ENCODE results near the gene AFF3. TPM values are rescaled to one million over a fixed set of nuclear protein-coding genes. Genes with fewer than 3 reads are reported as not detected.
A peak's percentile ranks its signal among the peaks of the same experiment; 100 is the strongest.

The AFF3 gene
- total and polyA plus RNA-seq, 12 donors, result 0.39 to 16.9 (median 7.0) TPM

- intact Hi-C loops (cut with DNase I), result loop anchor here in 4 of 10 donors (5.0 to 10.0 kb wide), 3 partner anchors 175 to 515 kb away; no protein-coding TSS in a partner anchor
- peaks cover 0 to 40% (median 20%) of the 10 kb centered on the region in 9 donors for H3K4me1 ChIP-seq
- no peak for DNase-seq
- WGBS, 2 donors, result 56 to 58% methylated on average over 7 of the region's 7 CpGs
- H3K27me3 ChIP-seq, result no peaks in the 10 kb centered on the region
- H3K9me3 ChIP-seq, result no peaks in the 10 kb centered on the region
- no peaks in the 10 kb centered on the region for H3K36me3 ChIP-seq
- TF ChIP-seq CTCF (IDR thresholded peaks at IDR 0.05), result no peak
- no peak overlapping the region for H3K4me3 ChIP-seq
- H3K27ac ChIP-seq, result peak overlapping the region in 5 of 10 donors; percentile 20 to 64 (median 39)
- ATAC-seq, result peak; percentile 67 to 89 (median 79)
Measured at GRCh38 chr2:99729104-99730025, 413.0 kb downstream of the AFF3 start.

- no peaks in the 10 kb centered on the region for H3K27me3 ChIP-seq
- no peak for TF ChIP-seq CTCF (IDR thresholded peaks at IDR 0.05)
- 57 to 61% methylated on average over 4 of the region's 4 CpGs for WGBS, 2 donors
- ATAC-seq (peak in 7 of 8 donors; percentile 15 to 60 (median 29)), DNase-seq (no peak)
- H3K9me3 ChIP-seq, result peaks cover 0 to 5% (median 0%) of the 10 kb centered on the region in 11 donors
- H3K4me3 ChIP-seq, result no peak overlapping the region
- peaks cover 0 to 40% (median 20%) of the 10 kb centered on the region in 9 donors for H3K4me1 ChIP-seq
- no peaks in the 10 kb centered on the region for H3K36me3 ChIP-seq
- intact Hi-C loops (cut with DNase I), result loop anchor here in 4 of 10 donors (5.0 to 10.0 kb wide), 3 partner anchors 173 to 517 kb away; no protein-coding TSS in a partner anchor
- peak overlapping the region in 5 of 10 donors; percentile 1 to 64 (median 39) for H3K27ac ChIP-seq
Measured at GRCh38 chr2:99728166-99728565, 414.2 kb downstream of the AFF3 start.

GRCh38 chr2:99727199-99727598 is 415.2 kb downstream of the AFF3 start:
- no peak for ATAC-seq
- H3K36me3 ChIP-seq, result no peaks in the 10 kb centered on the region
- H3K27ac ChIP-seq, result peak overlapping the region in 1 of 10 donors; percentile 64
- peaks cover 0 to 40% (median 20%) of the 10 kb centered on the region in 9 donors for H3K4me1 ChIP-seq
- H3K9me3 ChIP-seq, result peaks cover 0 to 15% (median 5%) of the 10 kb centered on the region in 11 donors
- DNase-seq, result no peak
- H3K27me3 ChIP-seq, result no peaks in the 10 kb centered on the region
- peak overlapping the region in 2 of 10 donors; percentile 3 to 28 for H3K4me3 ChIP-seq
- no peak for TF ChIP-seq CTCF (IDR thresholded peaks at IDR 0.05)
- 58 to 71% methylated on average over 1 of the region's 1 CpG for WGBS, 2 donors
- intact Hi-C loops (cut with DNase I), result loop anchor here in 4 of 10 donors (5.0 to 10.0 kb wide), 3 partner anchors 172 to 518 kb away; no protein-coding TSS in a partner anchor

GRCh38 chr2:99726691-99727090 is 415.7 kb downstream of the AFF3 start:
- H3K27ac ChIP-seq, result peak overlapping the region in 1 of 10 donors; percentile 36
- 48 to 67% methylated on average over 2 of the region's 2 CpGs for WGBS, 2 donors
- DNase-seq (no peak), ATAC-seq (no peak)
- intact Hi-C loops (cut with DNase I), result loop anchor here in 5 of 10 donors (1.0 to 10.0 kb wide), 4 partner anchors 172 to 518 kb away; no protein-coding TSS in a partner anchor
- H3K36me3 ChIP-seq, result no peaks in the 10 kb centered on the region
- H3K9me3 ChIP-seq, result peaks cover 0 to 20% (median 9%) of the 10 kb centered on the region in 11 donors
- peak overlapping the region in 2 of 10 donors; percentile 3 to 28 for H3K4me3 ChIP-seq
- no peaks in the 10 kb centered on the region for H3K27me3 ChIP-seq
- peaks cover 0 to 40% (median 20%) of the 10 kb centered on the region in 9 donors for H3K4me1 ChIP-seq
- TF ChIP-seq CTCF (IDR thresholded peaks at IDR 0.05), result no peak
